ENCODE results near the gene LARP4B.

- TF ChIP-seq POLR2A (IDR thresholded peaks at IDR 0.05; ENCODE audit: low read length) (no peak), GATA1 (IDR thresholded peaks at IDR 0.05; ENCODE audit: low read depth, low read length) (no peak)
Measured at GRCh38 chr10:870564-871166, 60.8 kb downstream of the LARP4B start.

All from erythroblast (primary cell).